Lower lobe of right lung (tissue), 2 donors: ENCODE measurements around the gene SH3BP5L. TPM values are rescaled to one million over a fixed set of nuclear protein-coding genes. Genes with fewer than 3 reads are reported as not detected.

Experiments
- ATAC-seq, 2 donors: fragments of 200-7000 bp; cut with Tn5 transposase; one replicate each; pipeline ENCODE4 v1.9.1; 2020 to 2022; ENCODE audit warnings: mild to moderate bottlenecking in 2 of 2, moderate library complexity in 2 of 2
- DNase-seq: peaks from one replicate; pipeline ENCODE4 v3.0.0-alpha.2; 2020
- H3K27ac ChIP-seq: fragments of 200-600 bp; one replicate; pipeline ENCODE4 v1.8.0; 2022
- H3K27me3 ChIP-seq: fragments of 200-600 bp; one replicate; pipeline ENCODE4 v1.8.0; 2022; ENCODE audit warnings: low read depth
- H3K36me3 ChIP-seq: fragments of 200-600 bp; one replicate; pipeline ENCODE4 v1.8.0; 2022; ENCODE audit warnings: mild to moderate bottlenecking
- H3K4me1 ChIP-seq: fragments of 200-600 bp; one replicate; pipeline ENCODE4 v1.8.0; 2022
- H3K4me3 ChIP-seq: fragments of 200-600 bp; one replicate; pipeline ENCODE4 v1.8.0; 2022; ENCODE audit warnings: mild to moderate bottlenecking
- H3K9me3 ChIP-seq: fragments of 200-600 bp; one replicate; pipeline ENCODE4 v1.8.0; 2022
- intact Hi-C: fragments of 100-400 bp; cut with DNase I; formaldehyde crosslinking; loops from one replicate; pipeline ENCODE4 v1.11.0; 2022
- total RNA-seq: library from RNA; stranded (reverse); fragmentation: NEBNext Ultra II Directional; extraction: Animal tissue kit (Norgen Biotek cat#: 25700); gene quantifications from one replicate; pipeline ENCODE4 v1.2.1, GENCODE V29; 2021
- TF ChIP-seq, protein P1 (sequence below): fragments of 200-600 bp; IDR thresholded peaks from one replicate; pipeline ENCODE4 v1.8.0; 2022; ENCODE audit warnings: antibody characterized with exemption, mild to moderate bottlenecking
- donor health status: DM: no; HTN: yes; CAD: no; lungs with severe emphysema.

The SH3BP5L gene
- total RNA-seq, 1 donor from 2014 or later: 25.0 TPM

GRCh38 chr1:248839168-248839555, 13.4 kb upstream of the SH3BP5L start:
- TF ChIP-seq, protein P1, sequence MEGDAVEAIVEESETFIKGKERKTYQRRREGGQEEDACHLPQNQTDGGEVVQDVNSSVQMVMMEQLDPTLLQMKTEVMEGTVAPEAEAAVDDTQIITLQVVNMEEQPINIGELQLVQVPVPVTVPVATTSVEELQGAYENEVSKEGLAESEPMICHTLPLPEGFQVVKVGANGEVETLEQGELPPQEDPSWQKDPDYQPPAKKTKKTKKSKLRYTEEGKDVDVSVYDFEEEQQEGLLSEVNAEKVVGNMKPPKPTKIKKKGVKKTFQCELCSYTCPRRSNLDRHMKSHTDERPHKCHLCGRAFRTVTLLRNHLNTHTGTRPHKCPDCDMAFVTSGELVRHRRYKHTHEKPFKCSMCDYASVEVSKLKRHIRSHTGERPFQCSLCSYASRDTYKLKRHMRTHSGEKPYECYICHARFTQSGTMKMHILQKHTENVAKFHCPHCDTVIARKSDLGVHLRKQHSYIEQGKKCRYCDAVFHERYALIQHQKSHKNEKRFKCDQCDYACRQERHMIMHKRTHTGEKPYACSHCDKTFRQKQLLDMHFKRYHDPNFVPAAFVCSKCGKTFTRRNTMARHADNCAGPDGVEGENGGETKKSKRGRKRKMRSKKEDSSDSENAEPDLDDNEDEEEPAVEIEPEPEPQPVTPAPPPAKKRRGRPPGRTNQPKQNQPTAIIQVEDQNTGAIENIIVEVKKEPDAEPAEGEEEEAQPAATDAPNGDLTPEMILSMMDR: no peak

GRCh38 chr1:248838357-248839167, 12.8 kb upstream of the SH3BP5L start:
- intact Hi-C loops: no loop called here
- TF ChIP-seq, protein P1: no peak

More at GRCh38 chr1:248839168-248839555, 13.4 kb upstream of the SH3BP5L start:
- Histone ChIP-seq H3K27me3 (no peaks in the 10 kb centered on the region), H3K27ac (peak overlapping the region; percentile 100), H3K9me3 (no peaks in the 10 kb centered on the region), H3K4me3 (peak overlapping the region; percentile 83), H3K36me3 (peaks cover 6% of the 10 kb centered on the region), H3K4me1 (peaks cover 46% of the 10 kb centered on the region)
- DNase-seq (no peak), ATAC-seq (no peak)
- intact Hi-C loops: no loop called here

GRCh38 chr1:248837781-248838356, 12.2 kb upstream of the SH3BP5L start, which contains the start of gene ZNF672:
Gene ZNF672, plus strand, starts transcription at chr1:248838224. Its CDS starts 9,051 bp downstream, at chr1:248847275.
- no peaks in the 10 kb centered on the region for H3K27me3 ChIP-seq
- H3K9me3 ChIP-seq: no peaks in the 10 kb centered on the region
- peaks cover 1% of the 10 kb centered on the region for H3K36me3 ChIP-seq
- intact Hi-C loops: no loop called here
- ATAC-seq (peak; percentile 94 to 96), DNase-seq (peak; percentile 99)
- H3K4me3 ChIP-seq: peak within 1 kb of the TSS; percentile 83
- TF ChIP-seq, protein P1: no peak
- H3K4me1 ChIP-seq: peaks cover 45% of the 10 kb centered on the region
- peak within 1 kb of the TSS; percentile 100 for H3K27ac ChIP-seq

More at GRCh38 chr1:248838357-248839167, 12.8 kb upstream of the SH3BP5L start:
- ATAC-seq: peak; percentile 90
- peaks cover 46% of the 10 kb centered on the region for H3K4me1 ChIP-seq
- H3K27me3 ChIP-seq: no peaks in the 10 kb centered on the region
- H3K36me3 ChIP-seq: peaks cover 6% of the 10 kb centered on the region
- peak overlapping the region; percentile 83 for H3K4me3 ChIP-seq
- H3K27ac ChIP-seq: peak overlapping the region; percentile 100
- H3K9me3 ChIP-seq: no peaks in the 10 kb centered on the region
- DNase-seq: peak; percentile 94

DNA sequence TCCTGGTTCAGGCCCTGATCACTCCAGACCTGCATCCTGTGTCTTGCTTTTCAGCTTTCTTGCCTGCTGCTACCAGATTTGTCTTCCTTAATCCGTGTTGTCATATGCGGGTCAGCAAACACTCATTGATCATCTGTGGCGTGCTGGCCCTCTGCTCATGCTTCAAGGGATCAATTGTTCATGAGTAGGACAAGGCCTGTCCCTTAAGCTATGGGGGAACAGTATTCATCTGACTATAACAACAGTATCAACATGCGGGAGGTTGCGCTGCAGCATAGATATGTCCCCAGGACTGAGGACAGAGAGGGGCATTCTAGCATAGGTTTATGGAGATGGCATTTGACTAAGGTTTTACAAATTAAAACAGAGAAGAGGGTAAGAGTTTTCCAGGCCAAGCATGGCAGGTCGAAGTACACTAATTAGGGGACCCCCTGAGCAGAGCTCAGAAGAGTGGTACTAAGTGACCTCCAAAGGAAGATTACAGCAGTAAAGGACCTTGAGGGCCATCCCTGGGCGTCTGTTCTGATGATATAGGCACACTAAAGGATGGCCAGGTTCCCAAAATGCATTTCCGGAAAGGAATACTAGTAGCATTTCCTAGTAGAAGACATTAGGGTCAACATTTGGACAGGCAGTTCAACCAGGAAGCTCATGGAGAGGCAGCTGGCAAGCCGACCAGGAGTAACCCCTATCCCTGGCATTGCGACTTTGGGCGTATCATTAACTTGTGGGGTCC, 11.5 kb upstream of the SH3BP5L start:
- Histone ChIP-seq H3K27me3 (no peaks in the 10 kb centered on the region), H3K9me3 (no peaks in the 10 kb centered on the region), H3K4me1 (peaks cover 38% of the 10 kb centered on the region), H3K4me3 (peak overlapping the region; percentile 83), H3K27ac (peak overlapping the region; percentile 100), H3K36me3 (no peaks in the 10 kb centered on the region)
- intact Hi-C loops: no loop called here
- DNase-seq (no peak), ATAC-seq (no peak)
- TF ChIP-seq, protein P1: no peak

DNA sequence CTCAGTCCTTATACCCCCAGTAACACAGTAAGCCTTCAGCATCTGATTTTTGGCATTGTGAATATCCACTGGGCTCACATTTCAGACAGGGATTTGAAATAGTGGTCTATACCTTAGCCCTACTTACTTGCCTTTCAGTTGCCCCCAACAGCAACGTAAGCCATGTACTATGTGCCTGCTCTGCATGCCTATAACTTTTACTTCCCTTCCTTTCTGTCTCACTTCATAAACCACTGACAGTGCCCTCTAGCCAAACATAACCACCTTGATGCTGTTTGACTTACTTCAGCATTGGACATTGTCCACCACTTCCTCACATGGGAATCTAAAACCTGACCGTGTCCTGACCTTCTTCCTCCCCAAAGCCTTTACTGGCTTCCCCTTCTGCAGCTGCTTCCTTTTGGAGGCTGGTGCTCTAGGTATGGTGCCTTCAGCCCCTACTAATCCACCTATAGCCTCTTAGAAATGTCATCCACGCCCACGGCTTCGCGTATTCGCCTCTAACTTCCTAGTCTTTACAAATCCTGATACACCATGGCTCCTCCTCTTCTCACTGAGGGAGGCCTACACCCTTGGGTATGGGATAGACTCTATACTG, 8.7 kb upstream of the SH3BP5L start:
- ATAC-seq (no peak), DNase-seq (no peak)
- H3K27ac ChIP-seq: no peak overlapping the region
- no peak overlapping the region for H3K4me3 ChIP-seq
- H3K27me3 ChIP-seq: no peaks in the 10 kb centered on the region
- no peaks in the 10 kb centered on the region for H3K36me3 ChIP-seq
- intact Hi-C loops: no loop called here
- H3K9me3 ChIP-seq: no peaks in the 10 kb centered on the region
- H3K4me1 ChIP-seq: peaks cover 12% of the 10 kb centered on the region
- TF ChIP-seq, protein P1: no peak
